ENCODE results near the gene PLEKHG4B.

DNA sequence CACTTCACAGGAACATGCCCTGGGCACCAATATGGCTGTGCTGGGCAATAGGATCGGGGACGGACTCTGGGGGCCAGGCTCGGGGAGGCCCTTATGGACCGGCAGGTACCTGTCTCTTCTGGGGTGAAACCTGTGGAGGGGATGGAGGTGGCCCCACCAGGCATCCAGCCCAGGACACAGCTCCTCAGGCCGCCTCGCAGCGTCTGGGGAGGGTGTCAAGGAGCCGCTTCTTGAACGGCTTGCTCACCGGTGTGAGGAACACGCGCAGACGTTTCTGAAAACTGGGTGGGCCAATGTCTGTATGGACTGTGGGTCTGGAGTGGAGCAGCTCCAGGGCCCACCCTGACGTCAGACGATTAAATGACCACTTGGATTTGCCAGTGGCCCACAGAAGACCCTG is 45.8 kb downstream of the PLEKHG4B start:
- TF ChIP-seq POLR2AphosphoS5 (IDR thresholded peaks at IDR 0.05; ENCODE audit: low read depth, low read length) (no peak), POLR2A (IDR thresholded peaks at IDR 0.05; ENCODE audit: borderline replicate concordance, extremely low read depth, insufficient read depth, insufficient read length) (no peak), ZNF274 (IDR thresholded peaks at IDR 0.05; ENCODE audit: low read depth, low read length) (no peak), ZFX (IDR thresholded peaks at IDR 0.05) (no peak), YY1 (IDR thresholded peaks at IDR 0.05; ENCODE audit: extremely low read depth, insufficient replicate concordance, low read depth, low read length) (no peak), ELF1 (IDR thresholded peaks at IDR 0.05; ENCODE audit: borderline replicate concordance, low read depth) (no peak), JUND (IDR thresholded peaks at IDR 0.05) (no peak), EZH2 (IDR thresholded peaks at IDR 0.05) (no peak), CEBPB (IDR thresholded peaks at IDR 0.05; ENCODE audit: low read depth) (no peak), SIN3A (IDR thresholded peaks at IDR 0.05; ENCODE audit: low read depth) (no peak)
- TF ChIP-seq, protein P1, sequence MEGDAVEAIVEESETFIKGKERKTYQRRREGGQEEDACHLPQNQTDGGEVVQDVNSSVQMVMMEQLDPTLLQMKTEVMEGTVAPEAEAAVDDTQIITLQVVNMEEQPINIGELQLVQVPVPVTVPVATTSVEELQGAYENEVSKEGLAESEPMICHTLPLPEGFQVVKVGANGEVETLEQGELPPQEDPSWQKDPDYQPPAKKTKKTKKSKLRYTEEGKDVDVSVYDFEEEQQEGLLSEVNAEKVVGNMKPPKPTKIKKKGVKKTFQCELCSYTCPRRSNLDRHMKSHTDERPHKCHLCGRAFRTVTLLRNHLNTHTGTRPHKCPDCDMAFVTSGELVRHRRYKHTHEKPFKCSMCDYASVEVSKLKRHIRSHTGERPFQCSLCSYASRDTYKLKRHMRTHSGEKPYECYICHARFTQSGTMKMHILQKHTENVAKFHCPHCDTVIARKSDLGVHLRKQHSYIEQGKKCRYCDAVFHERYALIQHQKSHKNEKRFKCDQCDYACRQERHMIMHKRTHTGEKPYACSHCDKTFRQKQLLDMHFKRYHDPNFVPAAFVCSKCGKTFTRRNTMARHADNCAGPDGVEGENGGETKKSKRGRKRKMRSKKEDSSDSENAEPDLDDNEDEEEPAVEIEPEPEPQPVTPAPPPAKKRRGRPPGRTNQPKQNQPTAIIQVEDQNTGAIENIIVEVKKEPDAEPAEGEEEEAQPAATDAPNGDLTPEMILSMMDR (IDR thresholded peaks at IDR 0.05 in 2 of 3, conservative IDR thresholded peaks at IDR 0.05 in 1 of 3; ENCODE audit: borderline replicate concordance in 1 of 3, insufficient read depth in 1 of 3, low read depth in 2 of 3, low read length in 2 of 3): no peak
- TF ChIP-seq, protein P2, sequence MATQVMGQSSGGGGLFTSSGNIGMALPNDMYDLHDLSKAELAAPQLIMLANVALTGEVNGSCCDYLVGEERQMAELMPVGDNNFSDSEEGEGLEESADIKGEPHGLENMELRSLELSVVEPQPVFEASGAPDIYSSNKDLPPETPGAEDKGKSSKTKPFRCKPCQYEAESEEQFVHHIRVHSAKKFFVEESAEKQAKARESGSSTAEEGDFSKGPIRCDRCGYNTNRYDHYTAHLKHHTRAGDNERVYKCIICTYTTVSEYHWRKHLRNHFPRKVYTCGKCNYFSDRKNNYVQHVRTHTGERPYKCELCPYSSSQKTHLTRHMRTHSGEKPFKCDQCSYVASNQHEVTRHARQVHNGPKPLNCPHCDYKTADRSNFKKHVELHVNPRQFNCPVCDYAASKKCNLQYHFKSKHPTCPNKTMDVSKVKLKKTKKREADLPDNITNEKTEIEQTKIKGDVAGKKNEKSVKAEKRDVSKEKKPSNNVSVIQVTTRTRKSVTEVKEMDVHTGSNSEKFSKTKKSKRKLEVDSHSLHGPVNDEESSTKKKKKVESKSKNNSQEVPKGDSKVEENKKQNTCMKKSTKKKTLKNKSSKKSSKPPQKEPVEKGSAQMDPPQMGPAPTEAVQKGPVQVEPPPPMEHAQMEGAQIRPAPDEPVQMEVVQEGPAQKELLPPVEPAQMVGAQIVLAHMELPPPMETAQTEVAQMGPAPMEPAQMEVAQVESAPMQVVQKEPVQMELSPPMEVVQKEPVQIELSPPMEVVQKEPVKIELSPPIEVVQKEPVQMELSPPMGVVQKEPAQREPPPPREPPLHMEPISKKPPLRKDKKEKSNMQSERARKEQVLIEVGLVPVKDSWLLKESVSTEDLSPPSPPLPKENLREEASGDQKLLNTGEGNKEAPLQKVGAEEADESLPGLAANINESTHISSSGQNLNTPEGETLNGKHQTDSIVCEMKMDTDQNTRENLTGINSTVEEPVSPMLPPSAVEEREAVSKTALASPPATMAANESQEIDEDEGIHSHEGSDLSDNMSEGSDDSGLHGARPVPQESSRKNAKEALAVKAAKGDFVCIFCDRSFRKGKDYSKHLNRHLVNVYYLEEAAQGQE (IDR thresholded peaks at IDR 0.05; ENCODE audit: low read depth): no peak
- TF ChIP-seq, protein P3, sequence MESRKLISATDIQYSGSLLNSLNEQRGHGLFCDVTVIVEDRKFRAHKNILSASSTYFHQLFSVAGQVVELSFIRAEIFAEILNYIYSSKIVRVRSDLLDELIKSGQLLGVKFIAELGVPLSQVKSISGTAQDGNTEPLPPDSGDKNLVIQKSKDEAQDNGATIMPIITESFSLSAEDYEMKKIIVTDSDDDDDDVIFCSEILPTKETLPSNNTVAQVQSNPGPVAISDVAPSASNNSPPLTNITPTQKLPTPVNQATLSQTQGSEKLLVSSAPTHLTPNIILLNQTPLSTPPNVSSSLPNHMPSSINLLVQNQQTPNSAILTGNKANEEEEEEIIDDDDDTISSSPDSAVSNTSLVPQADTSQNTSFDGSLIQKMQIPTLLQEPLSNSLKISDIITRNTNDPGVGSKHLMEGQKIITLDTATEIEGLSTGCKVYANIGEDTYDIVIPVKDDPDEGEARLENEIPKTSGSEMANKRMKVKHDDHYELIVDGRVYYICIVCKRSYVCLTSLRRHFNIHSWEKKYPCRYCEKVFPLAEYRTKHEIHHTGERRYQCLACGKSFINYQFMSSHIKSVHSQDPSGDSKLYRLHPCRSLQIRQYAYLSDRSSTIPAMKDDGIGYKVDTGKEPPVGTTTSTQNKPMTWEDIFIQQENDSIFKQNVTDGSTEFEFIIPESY (IDR thresholded peaks at IDR 0.05; ENCODE audit: extremely low read depth, insufficient replicate concordance, low read length): no peak

Measured in HCT116 (cell line).